Epithelial cell of prostate (primary cell): ENCODE data around the gene LBX1.
"Not testable (repeated sequence)": the region's sequence is repeated elsewhere in the genome, so short reads cannot be mapped to it uniquely, and the experiment has no call there.

Experiments
- DNase-seq: peaks from one replicate; pipeline ENCODE4 v3.0.0-alpha.2; 2011; ENCODE audit warnings: low read depth, low spot score
- H3K27ac ChIP-seq: fragments of 450-650 bp; 2 replicates; pipeline ENCODE4 v1.5.1; 2017; ENCODE audit warnings: mild to moderate bottlenecking

The LBX1 gene

GRCh38 chr10:101215397-101216206, 13.7 kb downstream of the LBX1 start:
- H3K27ac ChIP-seq, result no peak overlapping the region

GRCh38 chr10:101214446-101215396, 14.5 kb downstream of the LBX1 start:
- no peak for DNase-seq
- no peak overlapping the region for H3K27ac ChIP-seq

More at GRCh38 chr10:101215397-101216206, 13.7 kb downstream of the LBX1 start:
- no peak for DNase-seq

- DNase-seq, result no peak
- no peak overlapping the region for H3K27ac ChIP-seq
Measured at GRCh38 chr10:101208543-101208942, 20.7 kb downstream of the LBX1 start.

- DNase-seq, result no peak
- no peak overlapping the region for H3K27ac ChIP-seq
Measured at GRCh38 chr10:101207026-101207425, 22.2 kb downstream of the LBX1 start.

- DNase-seq, H3K27ac ChIP-seq: not testable (repeated sequence)
Measured at GRCh38 chr10:101202667-101203066, 26.6 kb downstream of the LBX1 start.

- not testable (repeated sequence) for H3K27ac ChIP-seq, DNase-seq
Measured at GRCh38 chr10:101198326-101198977, 30.8 kb downstream of the LBX1 start.

- H3K27ac ChIP-seq, result no peak overlapping the region
- DNase-seq, result no peak
Measured at GRCh38 chr10:101195921-101196320, 33.3 kb downstream of the LBX1 start.

- no peak overlapping the region for H3K27ac ChIP-seq
- DNase-seq, result no peak
Measured at GRCh38 chr10:101189461-101190401, 39.5 kb downstream of the LBX1 start.

- no peak overlapping the region for H3K27ac ChIP-seq
- no peak for DNase-seq
Measured at GRCh38 chr10:101188942-101189341, 40.3 kb downstream of the LBX1 start.

- H3K27ac ChIP-seq, result no peak overlapping the region
- DNase-seq, result no peak
Measured at GRCh38 chr10:101183458-101184183, 45.6 kb downstream of the LBX1 start.

GRCh38 chr10:101182936-101183335, 46.3 kb downstream of the LBX1 start:
- H3K27ac ChIP-seq, result no peak overlapping the region
- no peak for DNase-seq
